ENCODE data around the gene CREB3L4.
"Not testable (repeated sequence)": the region's sequence is repeated elsewhere in the genome, so short reads cannot be mapped to it uniquely, and the experiment has no call there.

The CREB3L4 gene

DNA sequence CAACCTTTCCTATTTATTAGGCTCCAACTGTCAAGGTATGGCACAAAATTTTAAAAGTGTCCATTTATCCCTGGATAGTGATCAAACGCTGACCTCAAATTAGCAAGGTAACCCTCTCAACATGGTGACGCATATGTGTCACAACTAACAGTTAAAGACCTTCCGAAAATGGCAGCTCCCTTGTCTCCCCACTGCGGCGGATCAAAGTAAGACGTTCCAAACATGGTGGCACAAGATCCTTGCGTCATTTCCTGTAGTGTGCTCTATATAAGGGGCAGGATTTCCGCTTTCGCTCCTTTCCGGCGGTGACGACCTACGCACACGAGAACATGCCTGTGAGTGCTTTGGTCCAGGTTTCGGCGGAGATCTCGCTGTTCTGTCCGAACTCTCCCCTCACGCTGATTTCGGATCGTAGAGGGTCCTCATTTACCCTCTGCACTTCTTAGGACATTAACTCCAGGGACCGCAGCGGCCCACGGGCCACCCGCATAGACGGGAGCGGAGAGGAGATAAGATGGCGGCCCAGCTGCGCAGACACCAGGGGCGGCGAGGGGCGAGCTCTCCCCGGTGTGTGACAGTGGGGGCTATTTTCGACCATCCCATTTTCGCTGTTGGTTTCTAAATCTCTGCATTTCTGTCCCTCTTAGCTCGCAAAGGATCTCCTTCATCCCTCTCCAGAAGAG is 22.9 kb downstream of the CREB3L4 start, which contains the start of gene RPS27:
TSS of gene RPS27 (plus strand) at position 295 of the 683 bp plus-strand sequence. CDS start at position 330, 35 bp downstream.
- peak; percentile 94 for DNase-seq

DNA sequence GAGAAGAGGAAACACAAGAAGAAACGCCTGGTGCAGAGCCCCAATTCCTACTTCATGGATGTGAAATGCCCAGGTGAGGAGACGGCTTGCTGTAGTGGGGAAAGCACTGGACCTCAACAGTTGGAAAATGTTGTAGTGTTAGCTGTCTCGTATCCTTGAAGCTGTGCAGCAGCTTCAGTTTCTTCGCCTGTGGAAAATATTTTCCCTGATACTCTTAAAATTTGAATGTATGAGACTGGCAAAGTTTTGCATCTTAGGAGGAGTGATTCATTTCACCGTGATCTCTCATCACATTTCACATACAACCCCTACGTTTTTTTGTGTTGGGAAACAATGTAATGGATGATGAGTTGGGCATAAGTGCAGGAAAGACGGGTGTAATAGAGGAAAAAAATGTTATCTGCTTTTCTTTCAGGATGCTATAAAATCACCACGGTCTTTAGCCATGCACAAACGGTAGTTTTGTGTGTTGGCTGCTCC is 23.5 kb downstream of the CREB3L4 start:
- no peak for DNase-seq

DNA sequence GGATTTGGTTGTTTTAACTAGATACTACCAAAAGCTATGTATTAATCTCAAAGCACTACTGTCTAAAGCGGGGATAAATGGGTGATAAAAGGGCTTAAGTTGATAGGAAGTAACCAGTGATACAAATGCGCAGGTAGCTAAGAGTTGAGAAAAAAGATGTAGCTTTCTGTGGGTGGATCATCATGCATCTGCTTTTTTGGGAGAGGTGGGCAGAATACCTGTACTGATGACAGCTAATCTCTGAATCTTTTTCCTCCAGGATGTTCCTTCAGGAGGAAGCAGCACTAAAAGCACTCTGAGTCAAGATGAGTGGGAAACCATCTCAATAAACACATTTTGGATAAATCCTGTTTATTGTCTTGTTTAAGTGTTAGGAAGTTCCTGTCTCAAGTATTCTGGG is 24.1 kb downstream of the CREB3L4 start:
- no peak for DNase-seq

DNA sequence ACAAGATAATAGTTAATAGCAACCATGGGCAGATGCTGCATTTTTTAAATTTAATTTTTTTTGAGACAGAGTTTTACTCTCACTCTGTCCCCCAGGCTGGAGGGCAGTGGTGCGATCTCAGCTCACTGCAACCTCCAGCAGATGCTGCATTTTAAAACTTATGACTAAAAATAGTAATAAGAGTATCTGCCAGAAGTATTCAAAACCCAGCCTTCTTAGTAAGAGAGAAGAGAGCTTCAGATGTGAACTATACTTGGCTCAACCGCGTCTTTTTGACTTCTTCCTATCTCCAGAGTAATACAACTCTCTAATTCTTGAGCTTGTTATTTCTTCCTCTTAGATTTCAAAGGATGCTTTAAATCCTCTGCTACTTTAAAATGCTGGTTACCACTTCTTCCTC is 27.5 kb downstream of the CREB3L4 start:
- DNase-seq, result no peak

DNA sequence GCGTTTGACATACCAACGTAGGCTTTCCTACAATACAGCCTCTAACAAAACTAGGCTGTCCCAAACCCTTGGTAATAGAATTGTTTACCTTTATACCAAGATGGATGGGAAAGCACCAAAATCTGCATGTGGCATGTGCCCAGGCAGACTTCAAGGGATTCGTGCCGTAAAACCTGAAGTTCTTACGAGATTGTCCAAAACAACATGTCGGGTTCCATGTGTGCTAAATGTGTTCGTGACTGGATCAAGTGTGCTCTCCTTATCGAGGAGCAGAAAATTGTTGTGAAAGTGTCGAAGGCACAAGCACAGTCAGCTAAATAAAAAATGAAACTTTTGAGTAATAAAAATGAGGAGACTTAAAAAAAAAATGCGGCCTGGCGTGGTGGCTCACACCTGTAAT is 27.9 kb downstream of the CREB3L4 start:
- DNase-seq, result no peak

DNA sequence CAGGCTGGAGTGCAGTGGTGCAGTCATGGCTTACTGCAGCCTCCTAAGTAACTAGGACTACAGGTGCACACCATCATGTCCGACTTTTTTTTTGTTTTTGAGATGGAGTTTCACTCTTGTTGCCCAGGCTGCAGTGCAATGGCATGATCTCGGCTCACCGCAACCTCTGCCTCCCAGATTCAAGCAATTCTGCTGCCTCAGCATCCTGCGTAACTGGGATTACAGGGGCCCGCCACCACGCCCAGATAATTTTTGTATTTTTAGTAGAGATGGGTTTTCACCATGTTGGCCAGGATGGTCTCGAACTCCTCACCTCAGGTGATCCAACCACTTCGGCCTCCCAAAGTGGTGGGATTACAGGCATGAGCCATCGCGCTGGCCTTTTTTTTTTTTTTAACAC is 29.2 kb downstream of the CREB3L4 start:
- DNase-seq, result not testable (repeated sequence)

DNA sequence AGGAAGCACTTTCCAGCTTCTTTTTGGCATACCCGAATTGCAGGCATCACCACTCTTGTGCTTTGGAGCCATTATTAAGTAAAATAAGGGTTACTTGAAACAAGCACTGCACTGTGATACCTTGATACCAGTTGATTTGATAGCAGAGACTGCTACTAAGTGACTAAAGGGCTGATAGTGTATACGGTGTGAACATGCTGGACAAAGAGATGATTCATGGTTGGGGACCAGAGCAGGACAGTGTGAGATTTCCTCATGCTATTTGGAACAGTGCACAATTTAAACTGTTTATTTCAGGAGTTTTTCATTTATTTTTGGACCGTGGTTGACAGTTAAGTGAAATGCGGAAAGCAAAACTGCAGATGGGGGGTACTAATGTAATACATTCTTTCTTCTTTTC is 32.7 kb downstream of the CREB3L4 start:
- DNase-seq, result no peak

DNA sequence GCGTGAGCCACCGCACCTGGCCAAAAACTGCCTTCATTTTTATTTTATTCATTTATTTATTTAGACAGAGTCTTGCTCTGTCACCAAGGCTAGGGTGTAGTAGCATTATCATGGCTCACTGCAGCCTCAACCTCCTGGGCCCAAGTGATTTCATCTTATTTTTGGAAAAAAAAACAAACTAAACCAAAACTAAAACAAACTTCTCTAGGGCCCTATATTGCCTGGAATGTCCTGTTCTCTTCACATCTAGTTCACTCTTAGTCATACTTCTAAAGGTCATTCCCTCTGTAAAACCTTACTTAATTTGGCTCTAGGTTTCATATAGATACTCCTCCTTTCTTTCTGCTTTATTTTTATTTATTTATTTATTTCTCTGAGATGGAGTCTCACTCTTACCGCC is 38.4 kb downstream of the CREB3L4 start:
- no peak for DNase-seq

DNA sequence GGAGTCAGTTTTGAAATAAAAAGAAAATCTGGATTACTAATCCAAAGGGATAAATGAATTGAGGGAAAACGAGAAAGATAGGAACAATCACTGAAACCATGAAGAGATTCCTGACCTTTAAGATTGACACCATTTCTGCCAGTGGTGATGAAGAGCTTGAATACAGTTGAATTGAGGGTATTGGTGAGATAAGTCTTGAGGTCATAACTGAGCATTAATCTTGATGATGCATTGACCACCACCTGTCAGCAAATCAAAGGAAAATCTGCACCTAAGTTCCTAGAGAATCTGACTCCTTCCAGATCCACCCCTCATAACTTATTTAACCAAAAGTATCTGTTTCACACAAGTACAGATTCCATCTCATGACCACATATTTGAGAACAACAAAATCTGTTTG is 44.4 kb downstream of the CREB3L4 start:
- DNase-seq, result no peak

DNA sequence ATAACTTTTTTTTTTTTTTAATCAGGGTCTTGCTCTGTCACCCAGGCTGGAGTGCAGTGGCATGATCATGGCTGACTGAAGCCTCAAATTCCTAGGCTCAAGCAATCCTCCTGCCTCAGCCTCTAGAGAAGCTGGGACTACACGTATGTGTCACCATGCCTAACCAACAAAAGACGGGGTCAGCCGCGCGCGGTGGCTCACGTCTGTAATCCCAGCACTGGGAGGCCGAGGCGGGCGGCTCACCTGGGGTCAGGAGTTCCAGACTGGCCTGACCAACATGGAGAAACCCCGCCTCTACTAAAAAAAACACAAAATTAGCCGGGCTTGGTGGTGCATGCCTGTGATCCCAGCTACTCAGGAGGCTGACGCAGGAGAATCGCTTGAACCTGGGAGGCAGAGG is 44.8 kb downstream of the CREB3L4 start:
- not testable (repeated sequence) for DNase-seq

DNA sequence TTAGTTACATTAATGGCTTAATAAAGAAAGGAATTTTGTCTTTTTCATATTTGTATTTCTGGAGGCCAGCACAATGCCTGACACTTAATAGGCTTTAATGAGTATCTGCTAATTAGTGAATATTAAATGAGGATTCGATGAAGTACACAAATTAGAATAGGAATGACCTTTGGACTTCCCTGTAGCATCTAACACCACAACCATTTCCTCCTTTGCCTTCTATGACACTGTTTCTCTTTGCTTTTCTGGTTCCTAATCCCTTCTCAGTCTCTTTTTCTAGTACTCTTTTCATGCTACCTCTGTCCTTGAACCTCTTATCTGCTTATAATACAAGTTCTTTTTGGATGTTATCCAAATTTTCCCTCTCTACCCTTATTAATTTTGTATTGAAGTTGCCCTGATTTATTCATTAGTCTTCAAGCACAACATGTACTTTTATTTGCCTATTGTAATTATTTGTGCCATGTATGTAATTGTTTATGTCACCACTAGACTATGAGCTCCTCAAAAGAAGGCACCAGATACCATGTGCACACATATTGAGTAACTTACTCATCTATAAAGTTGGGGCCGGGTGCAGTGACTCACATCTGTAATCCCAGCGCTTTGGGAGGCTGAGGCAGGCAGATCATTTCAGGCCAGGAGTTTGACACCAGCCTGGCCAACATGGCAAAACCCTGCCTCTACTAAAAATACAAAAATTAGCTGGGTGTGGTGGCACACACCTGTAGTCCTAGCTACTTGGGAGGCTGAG is 46.6 kb downstream of the CREB3L4 start:
- DNase-seq, result no peak

DNA sequence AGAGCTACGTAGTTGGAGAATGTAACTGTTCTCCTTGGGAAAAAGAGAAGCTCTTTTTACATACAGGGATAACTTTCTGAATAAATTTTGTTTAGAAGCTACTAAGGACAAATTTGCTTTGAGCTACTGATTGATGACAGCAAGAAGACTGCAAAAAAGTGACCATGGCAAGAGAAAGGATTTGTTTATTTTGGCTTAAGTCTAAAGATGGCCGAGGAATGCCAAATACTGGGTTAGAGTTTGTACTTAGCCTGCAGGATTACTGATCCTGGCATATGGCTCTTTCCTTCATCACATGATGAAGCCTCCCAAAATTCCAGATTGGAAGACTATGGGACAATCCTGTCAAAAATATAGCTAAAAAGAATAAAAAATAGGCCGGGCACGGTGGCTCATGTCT is 51.6 kb downstream of the CREB3L4 start:
- no peak for DNase-seq

DNA sequence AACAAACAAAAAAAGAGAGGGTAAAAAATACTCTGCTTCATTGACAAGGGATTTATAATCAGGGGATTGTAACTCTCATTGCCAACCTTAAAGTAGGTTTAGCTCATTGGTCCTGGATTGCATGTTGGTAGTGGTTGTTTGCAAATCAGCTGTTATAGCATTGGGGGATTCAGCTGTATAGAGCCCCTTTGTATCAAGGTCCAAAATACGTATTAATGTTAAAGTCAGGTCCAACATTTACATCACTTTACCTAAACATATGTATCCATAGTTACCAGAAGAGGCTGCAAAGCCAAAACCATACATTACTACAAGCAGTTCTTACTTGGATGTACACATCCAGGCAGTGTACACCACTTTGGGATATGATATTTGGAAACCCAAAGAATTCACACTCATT is 52.2 kb downstream of the CREB3L4 start:
- no peak for DNase-seq
